HG02571 (cell line): ENCODE measurements around the gene BTN2A1.
"Not testable (repeated sequence)": the region's sequence is repeated elsewhere in the genome, so short reads cannot be mapped to it uniquely, and the experiment has no call there.

Source experiments
- ATAC-seq: cut with Tn5 transposase; IDR thresholded peaks from one replicate; pipeline ENCODE4 v1.9.1; 2021; ENCODE audit warnings: mild to moderate bottlenecking, moderate library complexity; ENCODE audit not compliant: unreplicated experiment

The BTN2A1 gene

DNA sequence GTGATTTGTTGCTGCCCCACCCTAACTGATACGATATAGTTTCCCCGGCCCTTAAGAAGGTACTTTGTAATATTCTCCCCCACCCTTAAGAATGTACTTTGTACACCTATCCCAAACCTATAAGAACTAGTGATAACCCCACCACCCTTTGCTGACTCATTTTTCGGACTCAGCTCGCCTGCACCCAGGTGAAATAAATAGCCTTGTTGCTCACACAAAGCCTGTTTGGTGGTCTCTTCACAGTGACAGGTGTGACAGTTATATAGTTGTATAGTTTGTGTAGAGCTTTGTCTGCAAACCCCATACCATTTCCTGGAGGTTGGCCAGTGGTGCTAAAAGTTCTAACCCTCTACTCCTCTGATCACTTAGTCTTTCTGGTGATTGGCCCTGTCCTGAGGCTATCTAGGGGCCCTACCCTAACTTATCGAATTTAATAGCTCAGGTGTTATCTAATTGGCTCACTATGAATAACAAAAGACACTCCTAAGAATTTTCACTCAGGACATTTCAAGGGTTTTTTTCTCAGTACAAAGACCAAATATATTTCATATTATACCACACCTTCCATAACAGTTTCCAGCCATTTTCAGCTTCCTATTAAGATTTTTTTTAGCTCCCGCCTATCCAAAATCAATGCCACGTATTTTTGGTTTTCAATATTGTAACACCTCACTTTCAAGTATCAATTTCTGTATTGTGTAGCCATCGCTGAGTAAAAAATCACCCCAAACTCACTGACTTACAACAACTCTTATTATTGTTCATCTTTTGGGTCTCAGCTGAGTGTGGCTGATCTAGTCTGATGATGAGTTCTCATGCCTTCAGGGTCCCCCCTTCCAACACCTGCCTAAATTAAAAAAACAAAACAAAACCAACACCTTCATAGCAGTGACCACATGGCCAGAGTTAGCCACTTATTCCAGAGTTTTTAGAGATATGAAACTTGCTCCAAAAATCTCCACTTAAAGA, 32.5 kb downstream of the BTN2A1 start:
- ATAC-seq: no peak

DNA sequence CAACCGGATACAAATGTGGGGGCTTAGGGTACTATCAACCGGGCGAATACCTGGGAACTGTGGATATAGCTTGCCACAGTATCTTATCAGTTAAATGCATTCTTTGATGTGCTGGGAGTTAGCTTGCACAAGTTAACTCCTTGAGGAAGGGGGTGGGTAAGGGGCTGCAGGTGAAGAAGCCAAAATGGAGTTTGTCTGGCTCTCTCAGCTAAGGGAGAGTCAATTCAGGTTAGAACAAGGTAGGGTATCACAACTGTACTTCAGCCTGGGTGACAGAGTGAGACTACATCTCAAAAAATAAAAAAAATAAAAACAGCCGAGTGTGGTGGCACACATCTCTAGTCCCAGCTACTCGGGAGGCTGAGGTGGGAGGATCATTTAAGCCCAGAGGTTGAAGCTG, 33.8 kb downstream of the BTN2A1 start:
- ATAC-seq: no peak

DNA sequence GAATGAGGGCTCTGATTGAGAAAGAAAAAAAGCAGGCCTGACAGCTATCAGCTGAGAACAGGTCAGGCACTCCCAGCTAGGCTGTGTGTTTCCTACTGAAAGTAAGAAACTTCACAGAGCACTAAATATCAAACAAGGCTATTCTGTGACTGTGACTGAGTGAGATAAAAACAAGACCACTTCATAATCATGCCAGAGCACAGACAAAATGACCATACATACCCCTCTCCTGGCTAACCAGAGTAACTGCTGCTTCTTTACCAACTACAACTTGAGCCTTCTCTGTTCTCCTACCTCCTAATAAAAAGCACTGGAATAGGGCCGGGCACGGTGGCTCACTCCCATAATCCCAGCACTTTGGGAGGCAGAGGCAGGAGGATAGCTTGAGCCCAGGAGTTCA, 35.5 kb downstream of the BTN2A1 start:
- ATAC-seq: no peak

DNA sequence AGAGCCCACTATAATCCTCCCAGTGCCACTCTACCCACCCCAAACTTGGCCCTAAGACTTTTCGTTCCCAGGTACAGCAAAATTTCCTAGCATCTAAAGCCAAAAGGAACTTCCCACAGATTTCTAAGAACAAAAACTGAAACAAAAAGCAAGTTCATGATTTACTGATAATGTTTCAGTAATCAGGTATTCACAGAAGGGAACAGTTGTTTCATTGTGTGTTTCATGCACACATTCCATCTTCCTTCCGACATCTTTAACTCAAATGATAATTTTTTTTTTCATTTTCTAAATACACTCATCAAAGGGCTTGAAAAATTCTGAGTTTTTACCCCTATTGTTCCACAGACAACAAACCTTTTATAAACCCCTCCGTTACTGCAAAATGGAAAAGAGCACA, 36.4 kb downstream of the BTN2A1 start:
- ATAC-seq: no peak

DNA sequence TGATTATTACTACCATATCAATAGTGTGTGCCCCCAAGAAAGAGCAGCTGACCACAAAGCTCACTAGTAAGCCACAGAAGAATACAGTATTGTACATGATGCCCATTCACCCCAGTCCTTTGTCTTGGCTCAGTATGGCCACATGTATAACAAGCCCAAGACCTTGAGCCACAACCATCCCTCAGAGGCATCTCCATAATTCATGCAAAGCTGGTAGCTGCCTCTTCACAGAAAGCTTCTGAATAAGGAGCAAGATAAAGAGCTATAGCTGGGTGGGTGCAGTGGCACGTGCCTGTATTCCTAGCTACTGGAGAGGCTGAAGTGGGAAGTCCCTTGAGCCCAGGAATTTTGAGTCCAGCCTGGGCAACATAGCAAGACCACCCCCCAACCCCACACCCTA, 37.5 kb downstream of the BTN2A1 start:
- no peak for ATAC-seq

DNA sequence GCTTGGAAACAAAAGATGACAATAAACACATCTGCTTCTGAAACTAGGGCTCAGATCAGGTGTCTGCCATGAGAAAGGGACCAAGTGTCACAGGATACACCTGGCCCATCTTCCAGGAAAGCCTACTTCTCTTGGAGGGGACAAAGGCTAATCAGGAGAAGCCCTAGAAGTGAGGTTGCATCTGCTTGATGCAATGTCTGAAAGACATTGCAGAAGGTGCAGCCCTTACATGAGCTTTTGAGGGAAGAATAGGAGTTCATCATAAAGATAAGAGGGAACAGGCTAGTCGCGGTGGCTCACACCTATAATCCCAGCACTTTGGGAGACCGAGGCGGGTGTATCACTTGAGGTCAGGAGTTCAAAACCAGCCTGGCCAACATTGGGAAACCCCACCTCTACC, 39.9 kb downstream of the BTN2A1 start:
- ATAC-seq: no peak

DNA sequence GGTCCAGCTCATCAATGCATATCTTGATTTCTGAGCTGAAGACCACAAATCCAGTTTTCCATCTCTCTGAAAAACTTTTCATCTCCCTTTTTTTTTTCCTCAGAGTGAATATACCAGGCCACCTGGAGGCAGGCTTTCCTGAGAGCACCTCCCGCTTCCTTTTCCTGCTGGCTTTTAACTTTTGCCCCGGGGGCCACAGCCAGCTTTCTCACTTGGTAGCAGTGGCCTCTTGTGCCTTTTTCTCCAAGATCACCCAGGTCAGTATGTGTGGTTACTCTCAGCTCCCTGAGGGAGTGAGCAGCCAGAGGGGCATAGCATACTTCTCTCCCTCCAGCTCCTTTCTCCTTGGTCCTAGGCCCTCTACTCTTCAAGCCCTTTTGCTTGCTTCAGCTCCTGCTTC, 42.3 kb downstream of the BTN2A1 start, which contains the start of gene BTN1A1:
TSS of gene BTN1A1 (plus strand) at position 202 of the 400 bp plus-strand sequence. CDS start 984 bp downstream, outside the sequence.
- no peak for ATAC-seq

DNA sequence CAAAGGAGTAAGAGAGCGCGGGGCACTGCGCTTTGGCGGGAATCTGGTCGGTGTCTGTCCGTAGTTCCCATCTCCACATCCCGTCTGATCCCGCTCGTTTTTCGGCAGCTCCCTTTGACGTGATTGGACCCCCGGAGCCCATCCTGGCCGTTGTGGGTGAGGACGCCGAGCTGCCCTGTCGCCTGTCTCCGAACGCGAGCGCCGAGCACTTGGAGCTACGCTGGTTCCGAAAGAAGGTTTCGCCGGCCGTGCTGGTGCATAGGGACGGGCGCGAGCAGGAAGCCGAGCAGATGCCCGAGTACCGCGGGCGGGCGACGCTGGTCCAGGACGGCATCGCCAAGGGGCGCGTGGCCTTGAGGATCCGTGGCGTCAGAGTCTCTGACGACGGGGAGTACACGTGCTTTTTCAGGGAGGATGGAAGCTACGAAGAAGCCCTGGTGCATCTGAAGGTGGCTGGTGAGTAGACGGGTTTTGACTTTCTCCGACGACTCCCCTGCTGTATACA, 43.8 kb downstream of the BTN2A1 start:
- ATAC-seq: no peak

DNA sequence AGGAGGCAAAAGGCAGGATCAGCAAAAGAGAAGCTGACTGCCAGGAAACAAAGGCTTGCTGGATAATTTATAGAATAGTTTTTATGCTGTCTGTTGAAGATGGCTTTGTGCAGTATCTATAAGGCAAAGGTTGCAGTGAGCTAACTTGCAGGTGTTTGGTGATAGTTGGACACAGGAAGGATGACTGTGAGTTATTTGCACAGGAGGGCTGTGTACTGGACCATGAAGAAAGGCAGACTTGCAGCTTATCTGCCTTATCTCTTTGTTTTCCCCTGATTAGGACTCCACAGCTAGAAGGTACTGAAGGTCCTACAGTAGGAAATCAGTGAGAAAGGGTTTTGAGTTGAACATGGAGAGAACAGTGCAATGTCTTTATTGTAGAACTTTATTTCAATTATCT, 44.4 kb downstream of the BTN2A1 start:
- no peak for ATAC-seq

DNA sequence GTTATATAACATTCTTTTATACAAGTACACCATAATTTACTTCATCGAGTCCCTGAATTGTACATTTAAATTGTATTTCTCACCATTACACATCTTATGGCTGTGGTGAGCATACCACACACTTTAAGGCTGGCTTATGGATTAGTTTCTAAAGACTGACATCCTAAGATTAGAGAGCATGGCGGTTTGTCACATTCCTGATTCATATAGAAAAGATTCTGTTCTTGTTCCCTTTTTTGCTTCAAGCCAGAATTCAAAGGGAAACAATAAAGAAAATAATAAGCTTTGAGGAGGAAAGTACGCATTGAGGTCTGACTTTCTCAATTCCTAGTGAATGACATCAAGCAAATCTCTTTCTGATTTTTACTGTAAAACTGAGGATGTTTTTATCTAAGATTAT, 44.9 kb downstream of the BTN2A1 start:
- ATAC-seq: no peak

DNA sequence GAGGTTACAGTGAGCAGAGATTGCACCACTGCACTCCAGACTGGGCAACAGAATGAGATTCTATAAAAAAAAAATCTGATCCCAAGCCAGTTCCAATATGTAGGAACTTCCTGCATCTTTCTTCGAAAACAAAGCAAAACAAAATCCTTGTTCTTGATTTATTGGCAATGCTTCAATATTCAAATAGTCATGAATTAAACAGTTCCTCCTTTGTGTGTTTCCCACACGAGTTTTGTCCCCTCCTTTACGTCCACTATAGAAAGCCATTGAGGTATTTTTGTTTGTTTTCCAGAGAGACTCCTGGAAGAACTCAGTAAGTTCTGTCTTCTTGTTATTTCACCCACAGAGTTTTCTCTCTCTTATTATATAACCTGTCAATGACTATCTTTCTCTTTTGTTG, 49.9 kb downstream of the BTN2A1 start:
- ATAC-seq: no peak

DNA sequence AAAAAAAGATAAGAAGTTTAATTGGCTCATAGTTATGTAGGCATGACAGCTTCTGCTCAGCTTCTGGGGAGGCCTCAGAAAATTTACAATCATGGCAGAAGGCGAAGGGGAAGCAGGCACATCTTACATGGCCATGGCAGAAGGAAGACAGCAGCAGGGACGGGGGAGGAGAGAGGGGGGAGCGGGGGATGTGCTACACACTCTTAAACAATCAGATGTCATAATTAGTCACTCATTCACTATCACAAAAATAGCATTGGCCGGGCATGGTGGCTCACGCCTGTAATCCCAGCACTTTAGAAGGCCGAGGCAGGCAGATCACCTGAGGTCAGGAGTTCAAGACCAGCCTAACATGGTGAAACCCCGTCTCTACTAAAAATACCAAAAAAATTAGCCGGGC, 53.3 kb downstream of the BTN2A1 start:
- not testable (repeated sequence) for ATAC-seq

DNA sequence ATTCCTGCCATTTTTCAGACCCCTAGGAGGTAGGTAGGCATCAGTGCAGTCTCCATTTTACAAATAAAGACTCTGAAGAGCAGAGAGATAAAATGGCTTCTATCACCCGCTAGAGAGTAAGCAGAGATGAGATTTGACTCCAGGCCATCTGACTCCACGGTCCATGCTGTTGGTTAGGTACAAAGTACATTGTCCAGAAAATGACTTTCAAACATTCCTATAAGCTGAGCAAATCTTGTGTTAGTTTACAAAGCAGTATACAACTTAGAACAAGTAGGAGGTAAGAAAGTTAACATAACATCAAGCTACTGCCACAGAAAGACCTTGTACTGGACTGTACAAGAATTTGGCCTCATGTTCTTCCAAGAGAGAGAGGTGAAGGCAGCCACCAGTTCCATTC, 57.2 kb downstream of the BTN2A1 start:
- no peak for ATAC-seq

DNA sequence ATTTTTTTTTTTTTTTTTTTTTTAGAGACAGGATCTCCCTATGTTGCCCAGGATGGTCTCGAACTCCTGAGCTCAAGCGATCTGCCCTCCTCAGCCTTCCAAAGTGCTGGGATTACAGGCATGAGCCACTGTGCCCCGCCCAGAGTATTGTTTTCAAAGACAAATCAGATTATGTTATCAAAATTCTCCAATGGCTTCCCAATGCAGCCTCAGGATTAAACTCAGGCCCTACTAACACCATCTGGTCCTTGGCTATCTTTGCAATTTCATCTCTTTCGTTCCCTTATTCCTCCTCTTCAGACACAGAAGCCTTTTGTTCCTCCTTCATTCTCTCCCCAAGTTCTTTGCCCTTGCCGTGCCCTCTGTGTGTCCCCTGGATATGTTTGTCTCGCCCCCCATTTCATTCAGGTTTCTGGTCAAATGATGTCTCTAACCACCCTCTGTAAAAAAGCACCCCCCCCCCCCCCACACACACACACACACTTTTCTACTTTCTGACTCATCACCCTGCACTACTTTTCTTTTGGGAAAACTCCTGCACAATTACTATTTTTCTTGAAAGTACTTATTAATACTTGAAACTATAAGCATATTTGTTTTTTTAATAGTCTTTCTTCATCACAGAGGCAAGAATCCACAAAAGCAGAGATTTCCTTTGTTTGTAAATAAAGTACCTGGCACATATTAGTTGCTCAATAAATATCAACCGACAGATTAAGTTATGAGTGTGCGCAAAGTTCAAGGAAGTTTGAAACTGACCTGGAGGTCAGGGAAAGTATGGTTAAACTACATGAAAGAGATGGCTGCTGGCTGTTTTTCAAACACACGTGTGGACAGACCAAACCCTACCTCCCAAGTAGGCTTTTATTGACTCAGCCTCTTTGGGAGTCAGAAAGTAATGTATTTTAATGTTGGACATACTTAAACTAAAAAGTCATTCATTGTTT, 59.0 kb downstream of the BTN2A1 start:
- ATAC-seq: no peak
